Measurements from ENCODE around the gene ATG2B. TPM values are rescaled to one million over a fixed set of nuclear protein-coding genes. Genes with fewer than 3 reads are reported as not detected.

Gene ATG2B
- total and polyA plus RNA-seq, 2 experiments from 2014 or later = 3.9 to 18.2 TPM

DNA sequence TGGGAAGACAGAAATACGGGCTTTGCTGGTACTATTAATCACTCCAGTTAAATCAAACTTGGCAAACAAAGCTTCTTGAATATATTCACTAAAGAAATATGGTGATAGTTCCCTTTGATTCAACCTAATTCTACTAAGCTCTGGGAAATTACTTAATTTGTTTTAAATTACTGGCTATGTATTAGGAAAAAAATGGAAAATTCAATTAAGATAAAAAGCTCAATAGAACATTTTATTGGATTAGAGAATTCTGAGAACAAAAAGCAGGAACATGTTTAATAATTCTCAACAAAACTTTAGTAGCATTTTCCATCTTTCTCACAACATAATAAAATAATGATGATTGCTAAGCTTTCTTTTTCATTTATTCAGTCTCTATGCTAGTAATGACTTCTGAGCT is 76.9 kb downstream of the ATG2B start:
- H3K27ac ChIP-seq = peak overlapping the region; percentile 91
- no peaks in the 10 kb centered on the region for H3K9me3 ChIP-seq (ENCODE audit: low read depth)
- TF ChIP-seq, protein P1, sequence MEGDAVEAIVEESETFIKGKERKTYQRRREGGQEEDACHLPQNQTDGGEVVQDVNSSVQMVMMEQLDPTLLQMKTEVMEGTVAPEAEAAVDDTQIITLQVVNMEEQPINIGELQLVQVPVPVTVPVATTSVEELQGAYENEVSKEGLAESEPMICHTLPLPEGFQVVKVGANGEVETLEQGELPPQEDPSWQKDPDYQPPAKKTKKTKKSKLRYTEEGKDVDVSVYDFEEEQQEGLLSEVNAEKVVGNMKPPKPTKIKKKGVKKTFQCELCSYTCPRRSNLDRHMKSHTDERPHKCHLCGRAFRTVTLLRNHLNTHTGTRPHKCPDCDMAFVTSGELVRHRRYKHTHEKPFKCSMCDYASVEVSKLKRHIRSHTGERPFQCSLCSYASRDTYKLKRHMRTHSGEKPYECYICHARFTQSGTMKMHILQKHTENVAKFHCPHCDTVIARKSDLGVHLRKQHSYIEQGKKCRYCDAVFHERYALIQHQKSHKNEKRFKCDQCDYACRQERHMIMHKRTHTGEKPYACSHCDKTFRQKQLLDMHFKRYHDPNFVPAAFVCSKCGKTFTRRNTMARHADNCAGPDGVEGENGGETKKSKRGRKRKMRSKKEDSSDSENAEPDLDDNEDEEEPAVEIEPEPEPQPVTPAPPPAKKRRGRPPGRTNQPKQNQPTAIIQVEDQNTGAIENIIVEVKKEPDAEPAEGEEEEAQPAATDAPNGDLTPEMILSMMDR (IDR thresholded peaks at IDR 0.05; ENCODE audit: low read depth, low read length) = no peak
- H3K4me1 ChIP-seq (ENCODE audit: low read depth) = peaks cover 26% of the 10 kb centered on the region
- H3K27me3 ChIP-seq = no peaks in the 10 kb centered on the region
- no peak for DNase-seq (ENCODE audit: low read depth in 1 of 2, low spot score in 1 of 2)
- H3K36me3 ChIP-seq = peaks cover 13% of the 10 kb centered on the region
- no peak overlapping the region for H3K4me3 ChIP-seq

DNA sequence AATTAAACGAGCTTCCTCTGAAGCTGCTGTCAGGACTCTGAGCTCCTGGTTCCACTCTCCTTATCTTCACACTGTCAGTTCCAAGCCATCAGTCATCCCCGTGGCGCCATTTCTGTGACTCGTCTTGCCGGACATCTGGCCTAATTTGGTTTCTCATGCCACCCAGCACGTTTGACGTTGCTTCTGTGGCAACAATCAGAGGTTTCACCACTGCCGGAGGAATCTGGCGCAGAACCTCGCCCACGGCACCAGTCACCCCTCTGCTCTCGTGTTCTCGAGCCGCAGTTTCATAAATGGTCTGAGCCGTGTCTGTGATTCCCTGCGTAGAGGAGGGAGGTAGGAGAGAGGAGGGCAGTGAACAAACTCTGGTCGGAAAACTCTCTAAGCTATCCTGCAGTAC is 77.5 kb downstream of the ATG2B start:
- H3K9me3 ChIP-seq (ENCODE audit: low read depth) = no peaks in the 10 kb centered on the region
- peaks cover 9% of the 10 kb centered on the region for H3K36me3 ChIP-seq
- H3K27ac ChIP-seq = peak overlapping the region; percentile 91
- DNase-seq (ENCODE audit: low read depth in 1 of 2, low spot score in 1 of 2) = peak; percentile 63 to 81
- no peaks in the 10 kb centered on the region for H3K27me3 ChIP-seq
- TF ChIP-seq, protein P1 (IDR thresholded peaks at IDR 0.05; ENCODE audit: low read depth, low read length) = no peak
- H3K4me3 ChIP-seq = no peak overlapping the region
- H3K4me1 ChIP-seq (ENCODE audit: low read depth) = peaks cover 26% of the 10 kb centered on the region

DNA sequence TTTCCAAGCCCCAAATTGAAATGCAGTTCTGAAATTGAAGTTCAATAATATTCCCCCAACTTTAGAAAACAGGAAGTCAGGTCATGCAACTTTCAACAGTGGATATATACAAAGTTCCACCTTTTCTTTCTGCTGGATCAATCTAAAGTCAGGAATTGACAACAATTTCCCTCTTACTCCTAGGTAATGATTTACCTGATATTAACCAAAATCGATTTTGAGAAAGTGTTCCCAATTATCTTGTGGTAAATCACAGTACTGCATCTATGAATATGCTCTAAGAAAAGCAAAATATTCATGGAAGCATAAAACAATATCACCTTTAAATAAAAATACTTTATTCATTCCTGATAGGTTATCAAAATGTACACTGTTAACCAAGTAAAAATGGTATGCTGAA is 78.7 kb downstream of the ATG2B start:
- DNase-seq (ENCODE audit: low read depth in 1 of 2, low spot score in 1 of 2) = no peak
- Histone ChIP-seq H3K4me1 (ENCODE audit: low read depth) (peaks cover 26% of the 10 kb centered on the region), H3K9me3 (ENCODE audit: low read depth) (no peaks in the 10 kb centered on the region), H3K4me3 (no peak overlapping the region), H3K27ac (peak overlapping the region; percentile 91), H3K36me3 (no peaks in the 10 kb centered on the region), H3K27me3 (no peaks in the 10 kb centered on the region)
- TF ChIP-seq, protein P1 (IDR thresholded peaks at IDR 0.05; ENCODE audit: low read depth, low read length) = no peak

DNA sequence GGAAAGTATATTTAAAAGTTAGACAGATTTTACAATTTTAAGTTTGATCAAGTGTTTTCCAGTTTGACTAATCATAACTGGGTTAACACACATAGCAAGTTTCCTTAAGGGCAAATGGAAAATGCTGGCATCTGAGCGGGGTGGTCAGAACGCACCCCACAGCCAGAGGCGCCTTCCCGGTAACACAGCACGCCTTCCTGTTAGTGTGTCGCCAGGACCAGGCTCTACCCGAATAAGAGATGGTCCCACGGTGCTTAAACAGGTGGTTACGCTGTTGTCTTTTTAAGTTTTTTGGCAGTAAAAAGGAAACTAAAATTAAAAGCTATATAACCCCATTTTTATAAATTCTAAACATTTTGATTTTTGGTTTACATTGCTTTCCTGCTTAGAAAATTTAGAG is 79.1 kb downstream of the ATG2B start:
- Histone ChIP-seq H3K9me3 (ENCODE audit: low read depth) (no peaks in the 10 kb centered on the region), H3K27me3 (no peaks in the 10 kb centered on the region), H3K27ac (peak overlapping the region; percentile 91), H3K36me3 (no peaks in the 10 kb centered on the region), H3K4me3 (no peak overlapping the region), H3K4me1 (ENCODE audit: low read depth) (peaks cover 26% of the 10 kb centered on the region)
- TF ChIP-seq, protein P1 (IDR thresholded peaks at IDR 0.05; ENCODE audit: low read depth, low read length) = no peak
- DNase-seq (ENCODE audit: low read depth in 1 of 2, low spot score in 1 of 2) = no peak

DNA sequence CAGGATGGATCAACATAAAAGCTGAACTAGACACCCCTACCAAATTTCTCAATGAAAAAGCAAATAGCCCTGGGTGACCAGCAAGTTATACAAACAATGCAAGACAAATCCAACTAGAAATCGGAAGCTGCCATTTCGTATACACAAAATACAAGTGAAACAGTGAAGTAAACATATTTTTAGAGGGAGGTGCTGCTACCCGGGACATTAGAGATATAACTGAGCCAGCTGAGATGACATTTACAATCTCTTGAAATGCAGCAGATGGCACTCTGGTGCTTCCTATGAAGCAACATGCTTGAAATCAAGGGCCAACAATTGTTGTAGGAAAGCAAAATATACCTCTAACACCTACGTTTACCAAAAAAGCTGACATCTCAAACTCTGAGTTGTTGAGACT is 81.7 kb downstream of the ATG2B start:
- no peak overlapping the region for H3K27ac ChIP-seq

More for the DNA sequence above, 81.7 kb downstream of the ATG2B start:
- no peaks in the 10 kb centered on the region for H3K27me3 ChIP-seq
- H3K4me1 ChIP-seq (ENCODE audit: low read depth) = peaks cover 19% of the 10 kb centered on the region
- TF ChIP-seq, protein P1 (IDR thresholded peaks at IDR 0.05; ENCODE audit: low read depth, low read length) = no peak
- no peaks in the 10 kb centered on the region for H3K36me3 ChIP-seq
- H3K4me3 ChIP-seq = no peak overlapping the region
- H3K9me3 ChIP-seq (ENCODE audit: low read depth) = no peaks in the 10 kb centered on the region
- no peak for DNase-seq (ENCODE audit: low read depth in 1 of 2, low spot score in 1 of 2)
